GM23248 (cell line): ENCODE results near the gene SIX2.

Source experiments
- EZH2 ChIP-seq: fragments of 200-600 bp; sonication (generic); IDR thresholded peaks from 2 replicates; pipeline ENCODE4 v1.6.1; 2018; ENCODE audit warnings: antibody characterized with exemption, mild to moderate bottlenecking; ENCODE audit not compliant: insufficient read depth, poor library complexity, severe bottlenecking
- EZH2phosphoT487 ChIP-seq: fragments of 200-600 bp; sonication (generic); IDR thresholded peaks from 2 replicates; pipeline ENCODE4 v1.6.1; 2018; ENCODE audit warnings: antibody characterized with exemption, moderate library complexity, mild to moderate bottlenecking, low read depth; ENCODE audit not compliant: insufficient read depth

DNA sequence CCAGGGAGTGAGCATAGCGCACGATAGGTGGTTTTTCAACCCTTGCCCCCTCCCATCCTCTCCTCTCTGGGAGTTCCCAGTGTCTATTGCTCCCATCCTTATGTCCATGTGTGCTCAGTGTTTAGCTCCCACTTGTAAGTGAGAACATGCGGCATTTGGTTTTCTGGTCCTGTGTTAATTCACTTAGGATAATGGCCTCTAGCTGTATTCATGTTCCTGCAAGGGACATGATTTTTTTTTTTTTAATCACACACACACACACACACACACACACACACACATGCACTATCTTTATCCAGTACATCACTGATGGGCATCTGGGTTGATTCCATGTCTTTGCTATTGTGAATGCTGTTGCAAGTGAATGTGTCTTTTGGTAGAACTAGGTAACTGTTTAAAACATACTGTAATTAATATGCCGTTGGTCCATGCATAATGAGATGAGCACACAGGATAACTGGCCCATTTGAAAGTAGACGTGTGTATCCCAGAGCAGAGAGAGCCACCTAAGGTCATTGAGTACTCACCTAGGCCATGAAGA is 43.2 kb upstream of the SIX2 start:
- TF ChIP-seq EZH2phosphoT487 (no peak), EZH2 (no peak)
